HepG2 (cell line): Measurements from ENCODE around the gene EFCAB11. TPM values are rescaled to one million over a fixed set of nuclear protein-coding genes. Genes with fewer than 3 reads are reported as not detected.
A peak's percentile ranks its signal among the peaks of the same experiment; 100 is the strongest.

Source experiments
- ATAD3A ChIP-seq: sonication (generic); formaldehyde crosslinking; IDR thresholded peaks from 2 replicates; pipeline ENCODE4 v1.4.0; 2020; ENCODE audit warnings: missing genetic modification reagents
- ATF4 ChIP-seq, 2 experiments: fragments of 450-650 bp in 1 of 2; sonication (generic) in 1 of 2; formaldehyde crosslinking; IDR thresholded peaks; 2 replicates each; pipeline versions ENCODE4 v1.5.0 to v1.8.0; 2020 to 2022; ENCODE audit warnings: mild to moderate bottlenecking in 1 of 2, missing genetic modification reagents in 1 of 2
- CENPT ChIP-seq: sonication (generic); formaldehyde crosslinking; IDR thresholded peaks from 2 replicates; pipeline ENCODE4 v1.8.0; 2022; ENCODE audit warnings: low read depth, mild to moderate bottlenecking, moderate library complexity, missing genetic modification reagents
- CERS6 ChIP-seq: sonication (generic); formaldehyde crosslinking; IDR thresholded peaks from 2 replicates; pipeline ENCODE4 v1.5.0; 2020; ENCODE audit warnings: missing genetic modification reagents
- FOXC1 ChIP-seq: sonication (generic); formaldehyde crosslinking; IDR thresholded peaks from 2 replicates; pipeline ENCODE4 v1.8.0; 2022; ENCODE audit warnings: mild to moderate bottlenecking, missing genetic modification reagents, borderline replicate concordance
- HNRNPK ChIP-seq: fragments of 200-400 bp; formaldehyde crosslinking; IDR thresholded peaks from 2 replicates; pipeline ENCODE4 v1.6.1; 2018; ENCODE audit warnings: low read length, low read depth, moderate library complexity, mild to moderate bottlenecking; ENCODE audit not compliant: poor library complexity, severe bottlenecking
- HNRNPLL ChIP-seq: fragments of 200-400 bp; formaldehyde crosslinking; IDR thresholded peaks from 2 replicates; pipeline ENCODE4 v1.6.1; 2017; ENCODE audit warnings: mild to moderate bottlenecking, low read depth, low read length; ENCODE audit not compliant: poor library complexity, severe bottlenecking
- KDM1A ChIP-seq: IDR thresholded peaks from 2 replicates; pipeline ENCODE4 v1.6.1; 2016; ENCODE audit warnings: missing compliant biosample characterization
- KLF6 ChIP-seq: IDR thresholded peaks from 2 replicates; pipeline ENCODE4 v1.8.0; 2016; ENCODE audit warnings: missing biosample characterization, missing genetic modification reagents
- RAD51 ChIP-seq: fragments of 450-650 bp; IDR thresholded peaks from 2 replicates; pipeline ENCODE4 v1.6.1; 2016; ENCODE audit warnings: borderline replicate concordance
- SRSF9 ChIP-seq: fragments of 200-400 bp; formaldehyde crosslinking; IDR thresholded peaks from 2 replicates; pipeline ENCODE4 v1.6.1; 2018; ENCODE audit warnings: borderline replicate concordance, mild to moderate bottlenecking, low read depth, low read length; ENCODE audit not compliant: insufficient read depth, poor library complexity, severe bottlenecking
- TBX2 ChIP-seq: sonication (generic); formaldehyde crosslinking; IDR thresholded peaks from 2 replicates; pipeline ENCODE4 v1.5.0; 2020; ENCODE audit warnings: missing genetic modification reagents, mild to moderate bottlenecking, borderline replicate concordance
- TEAD2 ChIP-seq: sonication (generic); formaldehyde crosslinking; IDR thresholded peaks from 2 replicates; pipeline ENCODE4 v1.9.0; 2021; ENCODE audit warnings: missing genetic modification reagents
- ZBTB44 ChIP-seq: sonication (generic); formaldehyde crosslinking; IDR thresholded peaks from 2 replicates; pipeline ENCODE4 v1.4.0; 2020; ENCODE audit warnings: missing genetic modification reagents
- ZNF18 ChIP-seq: sonication (generic); formaldehyde crosslinking; IDR thresholded peaks from 2 replicates; pipeline ENCODE4 v1.8.0; 2022; ENCODE audit warnings: mild to moderate bottlenecking, missing genetic modification reagents; ENCODE audit not compliant: insufficient replicate concordance
- ZNF550 ChIP-seq: sonication (generic); formaldehyde crosslinking; IDR thresholded peaks from 2 replicates; pipeline ENCODE4 v1.4.0; 2020; ENCODE audit warnings: mild to moderate bottlenecking, missing genetic modification reagents, borderline replicate concordance
- ZNF598 ChIP-seq: sonication (generic); formaldehyde crosslinking; IDR thresholded peaks from 2 replicates; pipeline ENCODE4 v1.5.1; 2020; ENCODE audit warnings: mild to moderate bottlenecking, missing genetic modification reagents, borderline replicate concordance
- ZNF747 ChIP-seq: sonication (generic); formaldehyde crosslinking; IDR thresholded peaks from 2 replicates; pipeline ENCODE4 v1.8.1; 2023; ENCODE audit warnings: missing genetic modification reagents, mild to moderate bottlenecking, borderline replicate concordance
- ZSCAN31 ChIP-seq: sonication (generic); formaldehyde crosslinking; IDR thresholded peaks from 2 replicates; pipeline ENCODE4 v1.5.0; 2020; ENCODE audit warnings: low read depth, mild to moderate bottlenecking, missing genetic modification reagents
- ZZZ3 ChIP-seq: sonication (generic); formaldehyde crosslinking; IDR thresholded peaks from 2 replicates; pipeline ENCODE4 v1.4.0; 2020; ENCODE audit warnings: missing genetic modification reagents, mild to moderate bottlenecking, borderline replicate concordance
- polyA plus RNA-seq, 8 experiments: library from polyadenylated mRNA; depleted of rRNA in 3 of 8; stranded (reverse) in 7 of 8; unstranded in 1 of 8; fragments of >200 nt; fragmentation: Illumina TruSeq in 4 of 8; extraction: Trizol in 4 of 8; gene quantifications; 2 replicates each; pipeline versions ENCODE4 v1.2.1 to v1.2.3, GENCODE V29; 2011 to 2016; ENCODE audit warnings: low read depth in 4 of 8, missing spikeins in 1 of 8, mixed read lengths in 1 of 8; ENCODE audit not compliant: insufficient read depth in 1 of 8
- total RNA-seq, 5 experiments: library from RNA; depleted of rRNA; stranded (reverse); fragments of >200 nt; fragmentation: Illumina TruSeq; extraction: Trizol; gene quantifications; 2 replicates each; pipeline ENCODE4 v1.2.3, GENCODE V29; 2016; ENCODE audit warnings: low read depth in 1 of 5
- TF ChIP-seq, protein P1 (sequence below): sonication (generic); formaldehyde crosslinking; IDR thresholded peaks from 2 replicates; pipeline ENCODE4 v1.5.0; 2020; ENCODE audit warnings: mild to moderate bottlenecking, missing genetic modification reagents, moderate library complexity

The EFCAB11 gene
- total and polyA plus RNA-seq, 2 of the 13 experiments (the other 11 are each of a cell fraction or from before 2014, with no cell fraction given) = 8.2 to 31.5 TPM

- no peak for TF ChIP-seq RAD51
- TF ChIP-seq ZBTB44 = no peak
- TF ChIP-seq ZNF550 (CRISPR knock-in tag) = no peak
- peak in 1 of 2 experiments; percentile 41; a peak in 1 of 4 replicates for TF ChIP-seq ATF4 (CRISPR knock-in tag; IDR thresholded peaks at IDR 0.05)
- TF ChIP-seq, protein P1, sequence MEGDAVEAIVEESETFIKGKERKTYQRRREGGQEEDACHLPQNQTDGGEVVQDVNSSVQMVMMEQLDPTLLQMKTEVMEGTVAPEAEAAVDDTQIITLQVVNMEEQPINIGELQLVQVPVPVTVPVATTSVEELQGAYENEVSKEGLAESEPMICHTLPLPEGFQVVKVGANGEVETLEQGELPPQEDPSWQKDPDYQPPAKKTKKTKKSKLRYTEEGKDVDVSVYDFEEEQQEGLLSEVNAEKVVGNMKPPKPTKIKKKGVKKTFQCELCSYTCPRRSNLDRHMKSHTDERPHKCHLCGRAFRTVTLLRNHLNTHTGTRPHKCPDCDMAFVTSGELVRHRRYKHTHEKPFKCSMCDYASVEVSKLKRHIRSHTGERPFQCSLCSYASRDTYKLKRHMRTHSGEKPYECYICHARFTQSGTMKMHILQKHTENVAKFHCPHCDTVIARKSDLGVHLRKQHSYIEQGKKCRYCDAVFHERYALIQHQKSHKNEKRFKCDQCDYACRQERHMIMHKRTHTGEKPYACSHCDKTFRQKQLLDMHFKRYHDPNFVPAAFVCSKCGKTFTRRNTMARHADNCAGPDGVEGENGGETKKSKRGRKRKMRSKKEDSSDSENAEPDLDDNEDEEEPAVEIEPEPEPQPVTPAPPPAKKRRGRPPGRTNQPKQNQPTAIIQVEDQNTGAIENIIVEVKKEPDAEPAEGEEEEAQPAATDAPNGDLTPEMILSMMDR (CRISPR knock-in tag) = no peak
- no peak for TF ChIP-seq KLF6 (CRISPR knock-in tag)
- no peak for TF ChIP-seq TEAD2 (CRISPR knock-in tag)
- TF ChIP-seq ATAD3A (CRISPR knock-in tag) = no peak
- no peak for TF ChIP-seq ZNF18 (CRISPR knock-in tag)
- TF ChIP-seq HNRNPLL = no peak
- no peak for TF ChIP-seq KDM1A (CRISPR knock-in tag)
- TF ChIP-seq ZZZ3 (CRISPR knock-in tag) = no peak
- peak; percentile 25; the same call in 1 of the 2 replicates for TF ChIP-seq FOXC1 (CRISPR knock-in tag)
- no peak for TF ChIP-seq ZSCAN31 (CRISPR knock-in tag)
- no peak for TF ChIP-seq CERS6
- TF ChIP-seq CENPT (CRISPR knock-in tag) = no peak
- no peak for TF ChIP-seq SRSF9
- TF ChIP-seq ZNF747 (CRISPR knock-in tag) = 0 out of 2 replicates have a peak, but pooled peaks have one; percentile 30
- no peak for TF ChIP-seq HNRNPK
- TF ChIP-seq TBX2 (CRISPR knock-in tag) = peak; percentile 11; the same call in 1 of the 2 replicates
- TF ChIP-seq ZNF598 (CRISPR knock-in tag) = no peak
Measured at GRCh38 chr14:89911010-89911919, 43.3 kb downstream of the EFCAB11 start (continued).
